ENCODE data around the gene MEDAG.

MEDAG gene

GRCh38 chr13:30895773-30896172 is 10.3 kb upstream of the MEDAG start:
- Histone ChIP-seq H3K4me3 (ENCODE audit: low read length) (no peak overlapping the region), H3K36me3 (ENCODE audit: control insufficient read depth, low read depth, low read length) (no peaks in the 10 kb centered on the region), H3K9ac (ENCODE audit: low read length) (no peak overlapping the region), H3K27ac (ENCODE audit: low read length) (no peak overlapping the region), H3K4me1 (ENCODE audit: control insufficient read depth, low read depth, low read length) (peaks cover 12% of the 10 kb centered on the region), H3K27me3 (ENCODE audit: control insufficient read depth, insufficient read depth, low read length) (no peaks in the 10 kb centered on the region), H3K9me3 (ENCODE audit: control insufficient read depth, low read depth, low read length) (no peaks in the 10 kb centered on the region)

- H3K9ac ChIP-seq (ENCODE audit: low read length), result no peak overlapping the region
- H3K27me3 ChIP-seq (ENCODE audit: control insufficient read depth, insufficient read depth, low read length), result no peaks in the 10 kb centered on the region
- no peak overlapping the region for H3K4me3 ChIP-seq (ENCODE audit: low read length)
- H3K4me1 ChIP-seq (ENCODE audit: control insufficient read depth, low read depth, low read length), result peaks cover 12% of the 10 kb centered on the region
- H3K36me3 ChIP-seq (ENCODE audit: control insufficient read depth, low read depth, low read length), result no peaks in the 10 kb centered on the region
- no peak overlapping the region for H3K27ac ChIP-seq (ENCODE audit: low read length)
- no peaks in the 10 kb centered on the region for H3K9me3 ChIP-seq (ENCODE audit: control insufficient read depth, low read depth, low read length)
Measured at GRCh38 chr13:30898070-30898469, 8.0 kb upstream of the MEDAG start.

GRCh38 chr13:30898678-30899241 is 7.3 kb upstream of the MEDAG start:
- no peak overlapping the region for H3K9ac ChIP-seq (ENCODE audit: low read length)

GRCh38 chr13:30900436-30900835 is 5.6 kb upstream of the MEDAG start:
- peaks cover 12% of the 10 kb centered on the region for H3K4me1 ChIP-seq (ENCODE audit: control insufficient read depth, low read depth, low read length)
- no peak overlapping the region for H3K27ac ChIP-seq (ENCODE audit: low read length)
- H3K4me3 ChIP-seq (ENCODE audit: low read length), result no peak overlapping the region
- no peaks in the 10 kb centered on the region for H3K9me3 ChIP-seq (ENCODE audit: control insufficient read depth, low read depth, low read length)
- H3K36me3 ChIP-seq (ENCODE audit: control insufficient read depth, low read depth, low read length), result no peaks in the 10 kb centered on the region
- peaks cover 23% of the 10 kb centered on the region for H3K27me3 ChIP-seq (ENCODE audit: control insufficient read depth, insufficient read depth, low read length)
- H3K9ac ChIP-seq (ENCODE audit: low read length), result no peak overlapping the region

More at GRCh38 chr13:30898678-30899241, 7.3 kb upstream of the MEDAG start:
- no peak overlapping the region for H3K27ac ChIP-seq (ENCODE audit: low read length)
- peaks cover 12% of the 10 kb centered on the region for H3K4me1 ChIP-seq (ENCODE audit: control insufficient read depth, low read depth, low read length)
- H3K36me3 ChIP-seq (ENCODE audit: control insufficient read depth, low read depth, low read length), result no peaks in the 10 kb centered on the region
- H3K27me3 ChIP-seq (ENCODE audit: control insufficient read depth, insufficient read depth, low read length), result peaks cover 6% of the 10 kb centered on the region
- H3K4me3 ChIP-seq (ENCODE audit: low read length), result no peak overlapping the region
- H3K9me3 ChIP-seq (ENCODE audit: control insufficient read depth, low read depth, low read length), result no peaks in the 10 kb centered on the region

- H3K4me1 ChIP-seq (ENCODE audit: control insufficient read depth, low read depth, low read length), result peaks cover 12% of the 10 kb centered on the region
- no peaks in the 10 kb centered on the region for H3K36me3 ChIP-seq (ENCODE audit: control insufficient read depth, low read depth, low read length)
- peaks cover 30% of the 10 kb centered on the region for H3K27me3 ChIP-seq (ENCODE audit: control insufficient read depth, insufficient read depth, low read length)
- no peak overlapping the region for H3K27ac ChIP-seq (ENCODE audit: low read length)
- no peak overlapping the region for H3K9ac ChIP-seq (ENCODE audit: low read length)
- no peaks in the 10 kb centered on the region for H3K9me3 ChIP-seq (ENCODE audit: control insufficient read depth, low read depth, low read length)
- no peak overlapping the region for H3K4me3 ChIP-seq (ENCODE audit: low read length)
Measured at GRCh38 chr13:30900952-30901749, 4.9 kb upstream of the MEDAG start.

GRCh38 chr13:30904043-30904442 is 2.0 kb upstream of the MEDAG start:
- peaks cover 53% of the 10 kb centered on the region for H3K27me3 ChIP-seq (ENCODE audit: control insufficient read depth, insufficient read depth, low read length)

GRCh38 chr13:30906411-30907051 is 460 bp downstream of the MEDAG start:
- peaks cover 4% of the 10 kb centered on the region for H3K4me1 ChIP-seq (ENCODE audit: control insufficient read depth, low read depth, low read length)
- H3K9ac ChIP-seq (ENCODE audit: low read length), result no peak overlapping the region
- no peak overlapping the region for H3K27ac ChIP-seq (ENCODE audit: low read length)
- H3K9me3 ChIP-seq (ENCODE audit: control insufficient read depth, low read depth, low read length), result no peaks in the 10 kb centered on the region
- H3K27me3 ChIP-seq (ENCODE audit: control insufficient read depth, insufficient read depth, low read length), result peaks cover 53% of the 10 kb centered on the region
- H3K36me3 ChIP-seq (ENCODE audit: control insufficient read depth, low read depth, low read length), result no peaks in the 10 kb centered on the region
- peak overlapping the region; percentile 43 for H3K4me3 ChIP-seq (ENCODE audit: low read length)

More at GRCh38 chr13:30904043-30904442, 2.0 kb upstream of the MEDAG start:
- Histone ChIP-seq H3K27ac (ENCODE audit: low read length) (no peak overlapping the region), H3K9ac (ENCODE audit: low read length) (no peak overlapping the region), H3K36me3 (ENCODE audit: control insufficient read depth, low read depth, low read length) (no peaks in the 10 kb centered on the region), H3K4me3 (ENCODE audit: low read length) (no peak overlapping the region), H3K9me3 (ENCODE audit: control insufficient read depth, low read depth, low read length) (no peaks in the 10 kb centered on the region), H3K4me1 (ENCODE audit: control insufficient read depth, low read depth, low read length) (peaks cover 4% of the 10 kb centered on the region)

GRCh38 chr13:30907121-30907861 is 1.2 kb downstream of the MEDAG start:
- no peaks in the 10 kb centered on the region for H3K36me3 ChIP-seq (ENCODE audit: control insufficient read depth, low read depth, low read length)
- no peak overlapping the region for H3K9ac ChIP-seq (ENCODE audit: low read length)
- no peak overlapping the region for H3K27ac ChIP-seq (ENCODE audit: low read length)
- no peak overlapping the region for H3K4me3 ChIP-seq (ENCODE audit: low read length)
- H3K9me3 ChIP-seq (ENCODE audit: control insufficient read depth, low read depth, low read length), result no peaks in the 10 kb centered on the region
- peaks cover 4% of the 10 kb centered on the region for H3K4me1 ChIP-seq (ENCODE audit: control insufficient read depth, low read depth, low read length)
- peaks cover 53% of the 10 kb centered on the region for H3K27me3 ChIP-seq (ENCODE audit: control insufficient read depth, insufficient read depth, low read length)

- Histone ChIP-seq H3K36me3 (ENCODE audit: control insufficient read depth, low read depth, low read length) (no peaks in the 10 kb centered on the region), H3K9me3 (ENCODE audit: control insufficient read depth, low read depth, low read length) (no peaks in the 10 kb centered on the region), H3K4me3 (ENCODE audit: low read length) (no peak overlapping the region), H3K27ac (ENCODE audit: low read length) (no peak overlapping the region), H3K9ac (ENCODE audit: low read length) (no peak overlapping the region), H3K4me1 (ENCODE audit: control insufficient read depth, low read depth, low read length) (peaks cover 4% of the 10 kb centered on the region), H3K27me3 (ENCODE audit: control insufficient read depth, insufficient read depth, low read length) (peaks cover 49% of the 10 kb centered on the region)
Measured at GRCh38 chr13:30908416-30908980, 2.4 kb downstream of the MEDAG start.

- Histone ChIP-seq H3K4me3 (ENCODE audit: low read length) (no peak overlapping the region), H3K4me1 (ENCODE audit: control insufficient read depth, low read depth, low read length) (peaks cover 4% of the 10 kb centered on the region), H3K9me3 (ENCODE audit: control insufficient read depth, low read depth, low read length) (no peaks in the 10 kb centered on the region), H3K9ac (ENCODE audit: low read length) (no peak overlapping the region), H3K27me3 (ENCODE audit: control insufficient read depth, insufficient read depth, low read length) (peaks cover 27% of the 10 kb centered on the region), H3K36me3 (ENCODE audit: control insufficient read depth, low read depth, low read length) (no peaks in the 10 kb centered on the region), H3K27ac (ENCODE audit: low read length) (no peak overlapping the region)
Measured at GRCh38 chr13:30910676-30911075, 4.6 kb downstream of the MEDAG start.
